Activated CD8-positive, alpha-beta memory T cell treated with anti-CD3 and anti-CD28 coated beads, Interleukin-2, amount 50 U/mL, for 1 hour (primary cell): Measurements from ENCODE around the gene AFF3.

Experiments
- DNase-seq: peaks from one replicate; pipeline ENCODE4 v3.0.0-alpha.2; 2020; ENCODE audit errors: extremely low read depth

The AFF3 gene

DNA sequence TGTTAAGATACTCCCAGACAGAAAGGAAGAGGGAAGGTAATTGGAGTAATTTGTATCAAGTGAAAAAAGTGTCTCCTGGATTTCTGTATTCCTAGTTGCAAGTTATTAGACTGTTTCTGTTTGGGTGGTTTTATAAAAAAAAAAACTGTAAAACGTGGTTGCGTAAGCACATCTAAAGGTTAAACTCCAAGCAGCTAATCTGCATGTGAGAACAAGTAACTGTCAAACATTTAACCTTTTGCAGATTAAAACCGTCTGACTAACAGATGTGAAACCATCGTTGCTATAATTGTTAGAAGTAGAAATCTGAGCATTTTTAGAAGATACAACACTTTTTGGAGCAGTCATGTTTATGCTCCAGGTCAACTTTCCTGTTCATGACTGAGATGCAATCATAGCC is 72.3 kb downstream of the AFF3 start:
- DNase-seq, result no peak

DNA sequence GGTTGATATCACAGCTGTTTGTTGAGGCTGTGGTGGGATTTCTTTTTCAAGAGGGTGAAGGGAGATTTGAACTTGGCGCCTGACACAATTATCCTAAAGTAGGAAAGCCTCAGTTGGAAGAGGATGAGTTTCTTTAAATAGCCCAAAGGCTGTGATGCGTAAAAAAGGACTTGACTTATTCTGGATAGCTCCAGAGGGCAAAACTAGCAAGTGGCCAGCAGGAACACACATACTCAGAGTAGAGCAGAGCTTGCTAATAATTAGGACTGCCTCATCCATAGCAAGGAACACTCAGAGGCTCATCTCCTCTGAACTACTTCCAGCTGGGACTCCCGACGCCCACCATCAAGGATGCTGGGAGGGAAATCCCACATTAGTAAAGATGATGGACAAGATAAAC is 74.0 kb downstream of the AFF3 start:
- no peak for DNase-seq

DNA sequence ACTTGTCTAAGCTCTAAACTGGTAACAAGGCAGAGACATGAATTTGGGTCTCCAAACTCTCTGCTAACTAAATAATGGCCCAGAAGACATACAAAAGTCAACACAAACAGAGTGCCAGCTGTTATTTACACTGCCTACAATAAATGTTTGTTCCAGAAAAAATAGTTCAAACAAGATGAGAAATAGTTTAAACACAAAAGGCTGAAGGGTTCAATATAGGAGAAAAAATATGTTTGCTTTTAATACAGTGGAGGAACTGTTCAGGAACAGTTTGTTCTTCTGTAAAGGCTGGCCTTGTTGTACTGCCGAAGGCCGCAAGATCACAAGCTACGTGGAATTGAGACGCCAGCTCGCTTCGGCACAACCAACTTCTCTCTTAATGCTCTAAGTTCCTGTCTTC is 74.6 kb downstream of the AFF3 start:
- DNase-seq, result no peak

DNA sequence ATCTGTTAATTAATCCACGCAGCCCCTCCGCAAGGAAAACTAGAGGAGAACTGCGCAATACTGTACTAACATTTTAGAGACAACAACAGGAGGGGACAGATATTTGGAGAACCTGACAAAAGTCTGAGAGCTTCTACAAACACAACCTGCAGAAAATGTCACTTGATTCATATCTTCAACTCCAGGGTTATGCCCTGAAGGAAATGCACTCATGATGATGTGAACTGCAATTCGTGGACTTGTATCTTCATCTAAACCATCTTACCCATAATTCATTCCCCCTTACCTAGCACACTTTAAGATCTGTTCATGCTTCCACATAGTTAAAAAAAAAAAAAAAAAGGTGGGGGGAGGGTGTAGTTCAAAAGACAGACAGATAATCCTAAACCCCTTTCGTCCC is 75.5 kb downstream of the AFF3 start:
- DNase-seq, result no peak

DNA sequence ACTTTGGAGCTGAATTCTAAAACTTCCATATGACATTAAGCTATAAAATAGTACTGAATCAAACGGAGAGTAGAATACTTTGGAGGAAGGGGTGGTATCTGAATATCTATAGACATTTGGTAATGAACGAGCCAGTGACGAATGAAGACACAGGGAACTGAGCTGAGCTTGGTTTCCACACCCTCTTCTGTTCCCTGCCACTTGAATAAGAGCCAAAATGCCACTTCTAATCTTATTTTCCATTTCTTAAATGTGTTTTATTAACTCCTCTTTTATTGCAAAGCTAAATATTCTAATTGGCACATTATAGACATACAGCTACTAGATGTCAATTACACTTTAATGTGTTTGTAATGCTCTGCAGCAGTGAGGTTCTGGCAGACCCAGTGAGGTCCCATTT is 76.1 kb downstream of the AFF3 start:
- no peak for DNase-seq

DNA sequence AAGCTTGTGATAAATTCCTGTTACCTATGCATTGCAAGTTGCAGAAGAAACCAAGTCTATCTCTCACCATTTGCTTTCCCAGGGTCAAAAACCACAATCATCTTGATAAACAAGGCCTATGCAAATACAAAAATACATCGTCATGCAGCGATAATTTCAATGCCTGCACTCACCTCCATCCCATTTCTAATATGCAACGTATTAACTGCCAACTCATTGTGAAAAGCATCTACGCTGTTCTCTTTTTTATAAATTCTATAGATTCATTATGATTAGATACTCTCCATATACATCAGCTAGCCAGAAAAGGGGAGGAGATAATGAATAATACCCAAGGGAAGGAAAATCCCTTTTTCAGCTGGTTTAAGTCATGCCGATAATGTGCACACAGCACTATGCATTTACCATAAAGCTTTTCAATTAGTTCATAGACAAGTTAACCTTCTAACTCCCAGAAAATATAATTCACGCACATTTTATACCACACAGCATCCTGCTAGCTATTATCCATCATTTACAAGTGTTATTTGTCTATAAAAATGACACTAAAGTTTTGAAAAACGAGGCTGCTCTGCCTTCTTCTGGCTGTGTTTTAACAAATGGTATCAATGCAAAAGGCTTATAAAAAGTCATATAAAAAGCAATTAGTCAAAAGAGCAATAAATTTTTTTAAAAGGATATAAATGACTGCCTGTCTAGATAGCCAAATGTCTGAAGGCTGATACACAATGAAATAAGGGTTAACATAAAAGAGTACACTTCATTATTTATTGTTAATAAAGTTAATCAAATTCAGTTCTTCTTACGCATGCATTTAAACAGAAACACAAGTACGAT is 77.6 kb downstream of the AFF3 start:
- no peak for DNase-seq

DNA sequence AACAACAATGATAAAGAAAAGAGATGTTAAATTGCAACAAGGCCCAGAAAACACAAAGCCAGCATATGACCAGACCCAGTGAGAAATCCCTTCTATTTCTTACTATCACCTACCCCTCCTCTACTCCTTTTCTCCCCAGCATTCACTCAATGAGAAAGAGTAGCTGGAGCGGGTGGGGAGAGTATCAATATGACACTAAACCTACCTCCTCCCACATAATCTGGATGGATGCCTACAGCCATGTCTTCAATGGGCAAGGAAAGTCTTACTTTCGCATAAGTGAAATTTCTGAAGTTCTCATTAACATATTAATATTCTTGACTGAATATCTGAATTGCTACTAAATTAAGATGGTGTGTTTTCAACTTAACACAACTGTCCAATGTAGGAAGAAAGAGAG is 78.2 kb downstream of the AFF3 start:
- no peak for DNase-seq

DNA sequence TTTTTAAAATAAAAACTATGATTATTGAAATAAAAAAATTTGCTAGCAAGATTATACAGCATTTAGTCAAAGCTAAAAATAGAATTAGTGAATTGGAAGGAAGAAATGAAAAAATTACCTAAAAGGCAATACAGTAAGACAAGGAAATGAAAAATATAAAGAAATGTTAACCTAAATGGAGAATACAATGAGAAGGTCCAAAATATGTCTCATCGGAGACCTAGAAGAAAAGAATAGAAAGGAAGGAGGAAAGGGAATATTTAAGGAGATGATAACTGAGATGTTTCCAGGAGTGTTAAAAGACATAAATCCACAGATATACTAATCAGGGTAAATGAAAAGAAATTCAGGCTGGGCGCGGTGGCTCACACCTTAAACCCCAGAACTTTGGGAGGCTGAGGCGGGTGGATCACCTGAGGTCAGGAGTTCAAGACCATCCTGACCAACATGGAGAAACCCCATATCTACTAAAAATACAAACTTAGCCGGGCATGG is 78.9 kb downstream of the AFF3 start:
- no peak for DNase-seq

DNA sequence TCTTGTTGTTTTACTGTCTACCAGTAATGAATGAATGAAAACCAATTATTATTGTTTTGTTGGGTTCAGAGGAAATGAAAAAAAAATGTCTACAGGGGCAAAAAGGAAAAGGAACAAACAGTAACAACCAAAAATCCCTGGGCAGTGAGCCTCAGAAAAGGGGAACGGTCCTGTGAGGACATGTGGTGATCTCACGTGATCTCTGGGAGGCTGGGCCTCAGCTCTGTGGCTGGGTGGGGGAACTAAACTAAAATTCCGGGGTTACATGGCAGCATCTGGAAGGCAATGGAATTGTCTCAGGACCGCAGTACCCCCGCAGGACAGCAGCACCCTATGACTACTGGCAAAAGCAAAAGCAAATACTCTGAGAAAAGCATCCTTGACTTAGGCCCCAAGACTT is 80.1 kb downstream of the AFF3 start:
- no peak for DNase-seq

DNA sequence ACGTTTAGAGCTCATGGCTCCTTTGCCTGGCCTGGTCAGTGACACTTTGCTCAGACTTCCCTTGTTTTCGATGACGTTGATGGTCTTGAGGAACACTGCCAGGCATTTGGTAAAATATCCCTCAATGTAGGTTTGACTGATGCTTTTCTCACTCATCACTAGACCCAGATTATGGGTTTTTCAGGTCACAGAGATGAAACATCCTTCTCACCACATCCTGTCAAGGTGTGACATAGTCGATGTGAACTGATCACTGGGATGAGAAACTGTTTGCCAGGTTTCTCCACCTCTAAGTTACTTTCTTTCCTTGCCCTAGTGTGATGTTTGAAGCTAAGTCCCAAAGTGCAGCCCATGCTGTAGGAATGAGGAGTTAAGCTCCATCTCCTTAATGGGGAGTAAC is 81.5 kb downstream of the AFF3 start:
- no peak for DNase-seq

DNA sequence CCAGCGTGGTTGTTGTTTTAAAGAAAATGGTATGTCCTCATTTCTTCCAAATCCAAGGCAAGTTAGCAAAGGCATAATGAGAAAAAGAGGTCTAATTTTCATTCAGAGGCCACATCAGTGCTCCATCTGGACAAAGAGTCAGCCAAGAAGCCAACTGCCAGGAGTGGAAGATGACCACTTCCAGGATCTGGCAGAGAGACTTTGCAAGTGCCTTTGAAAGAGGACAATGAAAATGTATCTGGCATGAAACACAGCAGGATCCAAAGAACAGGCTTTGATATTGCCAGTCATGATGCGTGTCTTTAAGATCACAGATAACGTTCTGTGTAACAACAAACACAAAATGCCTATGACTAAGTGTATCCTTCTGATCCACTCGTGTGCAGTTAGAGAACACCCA is 82.8 kb downstream of the AFF3 start:
- DNase-seq, result no peak

DNA sequence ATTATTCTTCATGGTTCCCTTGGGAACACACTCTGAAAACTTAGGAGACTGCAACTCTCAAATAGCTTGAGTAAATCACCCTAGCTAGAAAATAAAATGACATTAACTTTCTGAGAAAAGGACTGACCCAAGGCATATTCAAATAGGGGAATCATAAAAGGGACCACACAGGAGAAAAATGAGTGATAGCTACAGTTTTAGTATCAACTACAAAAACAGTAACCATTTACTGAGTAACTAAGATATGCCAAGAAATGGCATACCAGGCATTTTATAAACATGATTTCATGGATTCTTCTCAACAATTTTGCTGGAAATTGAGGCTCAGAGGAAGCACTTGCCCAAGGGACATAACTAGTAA is 84.5 kb downstream of the AFF3 start:
- no peak for DNase-seq

DNA sequence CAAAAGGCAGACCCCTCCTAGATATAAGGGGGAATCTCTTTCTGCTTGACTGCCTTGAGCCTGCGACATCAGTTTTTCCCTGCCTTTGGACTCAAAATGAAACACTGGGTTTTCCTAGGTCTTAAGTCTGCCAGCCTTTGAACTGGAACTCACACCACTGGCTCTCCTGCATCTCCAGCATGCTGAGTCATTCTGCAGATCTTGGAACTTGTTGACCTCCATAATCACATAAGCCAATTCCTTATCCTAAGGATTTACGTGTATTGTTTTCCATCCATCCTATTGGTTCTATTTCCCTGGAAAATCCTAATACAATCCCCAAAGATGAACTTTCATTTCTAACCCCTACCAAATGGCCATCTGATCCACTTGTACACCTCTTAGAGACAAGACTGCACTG is 88.0 kb downstream of the AFF3 start:
- DNase-seq, result no peak

DNA sequence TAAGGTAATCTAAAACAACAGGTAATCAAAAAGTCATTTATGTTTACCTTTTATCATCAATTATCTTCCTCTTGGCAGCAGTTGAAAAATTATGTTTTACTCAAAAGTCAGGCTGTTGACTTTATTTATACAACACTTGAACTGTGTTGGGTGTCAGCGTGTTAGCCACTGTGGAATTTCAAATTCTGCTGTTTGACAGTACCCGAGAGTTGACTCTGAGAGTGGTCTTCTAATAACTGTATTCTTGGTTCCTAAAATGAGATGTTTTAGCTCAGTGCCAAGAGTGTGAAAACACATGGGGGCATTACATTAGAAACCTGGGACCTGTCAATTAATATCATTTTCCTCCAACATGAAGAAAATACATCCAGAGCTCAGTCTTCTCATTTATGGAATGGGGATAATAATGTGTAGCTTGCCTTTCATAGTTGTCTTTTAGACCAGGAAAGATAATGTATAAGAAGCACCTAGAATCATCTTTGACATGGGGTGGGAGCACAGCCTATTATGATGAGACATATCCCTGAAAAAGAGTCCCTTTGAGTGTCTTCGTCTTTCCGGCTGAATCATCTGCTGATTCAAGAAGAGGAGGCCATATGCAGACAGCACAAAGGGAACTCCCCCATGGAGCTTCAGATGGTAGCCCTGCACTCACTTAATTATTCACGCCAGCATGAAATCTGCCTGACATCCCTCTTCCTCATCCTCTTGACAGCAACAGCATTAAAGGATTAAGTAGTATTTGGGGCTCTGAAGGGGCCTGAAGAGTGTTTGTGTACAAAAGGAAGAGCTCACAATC is 89.1 kb downstream of the AFF3 start:
- DNase-seq, result no peak

DNA sequence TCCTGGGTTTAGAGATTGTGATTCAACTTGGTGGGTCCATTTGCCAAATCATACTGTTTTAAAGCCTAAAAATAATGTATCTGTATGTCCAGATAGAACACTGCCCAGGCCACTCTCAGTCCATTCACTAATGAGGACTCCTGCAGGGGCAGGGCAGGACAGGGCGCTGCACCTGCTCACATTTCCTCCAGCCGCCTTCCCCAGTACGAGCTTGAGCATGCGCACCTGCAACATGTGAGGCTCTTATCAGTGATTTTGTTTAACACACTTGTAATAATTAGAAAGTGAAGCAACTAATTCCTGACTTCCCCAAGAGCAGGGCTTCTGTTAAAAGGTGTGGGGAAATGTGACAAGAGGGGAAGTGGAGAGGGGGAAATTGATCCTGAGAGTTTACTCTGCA is 89.7 kb downstream of the AFF3 start:
- DNase-seq, result no peak

DNA sequence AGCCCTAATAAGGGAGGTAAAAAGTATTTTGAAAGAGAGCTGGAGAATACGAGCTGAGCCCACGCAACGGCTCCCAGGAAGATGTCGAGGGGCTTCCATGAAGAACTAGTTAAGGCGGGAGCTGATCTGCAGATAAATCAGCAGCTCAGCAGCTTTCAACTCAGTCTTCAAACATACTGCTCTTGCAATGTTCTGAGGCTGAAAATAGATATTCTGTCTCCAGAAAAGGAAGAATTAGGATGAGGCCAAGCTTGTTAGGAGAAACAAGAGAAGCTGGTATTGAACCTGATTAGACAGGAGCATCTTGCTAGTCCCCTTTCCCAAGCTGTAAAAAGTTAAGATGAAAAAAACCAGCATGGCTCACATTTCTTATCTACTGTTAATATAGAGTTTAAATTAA is 91.1 kb downstream of the AFF3 start:
- no peak for DNase-seq

DNA sequence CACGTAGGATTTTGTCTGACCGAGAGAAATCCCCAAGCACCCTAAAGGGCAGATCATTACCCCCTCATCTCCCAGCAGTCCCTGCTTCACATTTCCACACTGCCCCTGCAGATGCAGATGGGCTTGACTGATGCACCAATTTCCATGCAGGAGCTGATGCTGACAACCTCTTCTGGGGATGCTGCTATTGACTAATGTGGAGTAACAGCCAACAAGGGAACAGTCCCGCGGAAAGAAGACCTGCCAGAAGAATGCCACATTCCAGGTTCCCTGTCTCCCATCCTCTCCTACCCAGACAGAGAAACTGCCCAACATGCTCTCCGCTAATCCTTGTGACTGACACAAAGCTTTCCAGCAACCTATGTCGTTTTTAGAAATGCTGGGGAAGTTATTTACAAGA is 91.7 kb downstream of the AFF3 start:
- no peak for DNase-seq

DNA sequence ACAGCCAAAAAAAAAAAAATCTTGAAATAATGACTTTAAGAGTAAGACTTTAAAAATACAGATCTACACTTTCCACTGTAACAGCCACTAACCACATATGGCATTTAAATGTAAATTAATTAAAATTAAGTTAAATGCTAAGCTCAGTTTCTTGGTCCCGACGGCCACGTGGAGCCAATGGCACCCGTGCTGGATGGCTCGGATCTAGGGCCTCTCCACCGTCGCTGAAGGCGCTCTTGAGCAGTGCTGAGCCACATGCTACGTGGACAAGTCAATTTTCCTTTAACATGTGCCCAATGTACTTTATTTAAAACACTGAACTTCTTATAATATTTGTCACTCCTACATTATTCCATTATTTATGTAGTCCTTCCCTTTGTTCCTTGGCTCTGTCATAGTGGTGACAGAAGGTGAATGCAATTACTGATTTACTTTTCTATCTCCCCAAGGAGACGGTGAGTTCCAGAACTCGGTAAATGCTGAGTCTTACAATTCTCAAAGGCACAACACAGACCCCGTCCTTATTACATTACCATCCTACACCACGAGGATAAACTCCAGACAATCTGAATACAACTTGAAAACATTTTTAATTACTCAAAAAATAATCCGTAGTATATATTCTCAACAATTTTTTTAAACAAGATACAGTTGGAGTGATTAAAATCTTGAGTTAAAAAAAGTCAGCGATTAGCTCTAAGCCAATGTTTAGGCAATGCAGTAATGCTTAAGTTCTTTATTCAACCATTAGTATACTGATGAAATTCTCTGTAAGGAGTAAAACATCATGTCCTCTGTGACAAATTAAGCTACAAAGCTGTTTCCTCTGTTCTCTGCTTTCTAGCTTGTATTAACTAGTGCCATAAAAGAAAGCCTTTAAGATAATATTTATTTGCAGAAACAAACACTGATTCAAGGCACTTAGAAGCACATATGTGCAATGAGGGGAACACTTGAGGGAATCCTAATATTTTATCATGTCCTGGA is 95.1 kb downstream of the AFF3 start:
- DNase-seq, result no peak

DNA sequence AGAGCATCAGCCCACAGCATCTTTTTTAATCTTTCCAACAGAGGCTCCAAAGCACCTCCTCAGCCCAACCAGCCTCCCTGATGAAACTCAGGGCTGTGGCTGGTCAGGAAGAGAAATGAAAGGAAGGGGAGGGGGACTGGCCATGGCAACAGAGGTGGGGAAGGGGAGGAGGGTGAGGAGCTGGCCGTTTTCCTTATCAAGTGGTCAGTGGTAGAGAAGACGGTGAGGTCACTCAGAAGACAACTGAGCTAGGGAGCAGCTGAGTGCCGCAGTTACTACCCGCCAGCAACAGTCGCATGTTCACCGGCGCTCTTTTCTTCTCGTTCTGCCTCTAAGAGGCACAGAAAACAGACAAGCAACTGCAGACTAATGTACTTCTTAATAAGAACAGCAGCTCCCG is 97.4 kb downstream of the AFF3 start:
- no peak for DNase-seq

DNA sequence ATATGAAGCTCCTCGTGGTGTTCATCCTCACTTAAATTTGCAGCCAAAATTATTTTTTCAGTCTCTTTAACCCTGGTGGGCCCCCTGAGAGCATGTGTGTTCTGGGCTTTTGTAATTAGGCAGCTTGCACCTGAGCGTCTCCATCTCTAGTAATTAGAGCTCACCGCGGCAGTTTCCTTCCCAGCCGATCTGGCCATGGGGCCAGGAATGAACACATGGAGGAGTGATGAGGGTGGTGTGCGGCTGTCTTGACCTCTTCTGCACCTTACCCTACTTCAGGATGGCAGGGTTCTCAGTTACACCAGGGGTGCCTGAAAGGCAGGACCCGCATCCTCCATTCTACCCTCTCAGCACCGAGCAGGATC is 98.5 kb downstream of the AFF3 start:
- DNase-seq, result no peak

DNA sequence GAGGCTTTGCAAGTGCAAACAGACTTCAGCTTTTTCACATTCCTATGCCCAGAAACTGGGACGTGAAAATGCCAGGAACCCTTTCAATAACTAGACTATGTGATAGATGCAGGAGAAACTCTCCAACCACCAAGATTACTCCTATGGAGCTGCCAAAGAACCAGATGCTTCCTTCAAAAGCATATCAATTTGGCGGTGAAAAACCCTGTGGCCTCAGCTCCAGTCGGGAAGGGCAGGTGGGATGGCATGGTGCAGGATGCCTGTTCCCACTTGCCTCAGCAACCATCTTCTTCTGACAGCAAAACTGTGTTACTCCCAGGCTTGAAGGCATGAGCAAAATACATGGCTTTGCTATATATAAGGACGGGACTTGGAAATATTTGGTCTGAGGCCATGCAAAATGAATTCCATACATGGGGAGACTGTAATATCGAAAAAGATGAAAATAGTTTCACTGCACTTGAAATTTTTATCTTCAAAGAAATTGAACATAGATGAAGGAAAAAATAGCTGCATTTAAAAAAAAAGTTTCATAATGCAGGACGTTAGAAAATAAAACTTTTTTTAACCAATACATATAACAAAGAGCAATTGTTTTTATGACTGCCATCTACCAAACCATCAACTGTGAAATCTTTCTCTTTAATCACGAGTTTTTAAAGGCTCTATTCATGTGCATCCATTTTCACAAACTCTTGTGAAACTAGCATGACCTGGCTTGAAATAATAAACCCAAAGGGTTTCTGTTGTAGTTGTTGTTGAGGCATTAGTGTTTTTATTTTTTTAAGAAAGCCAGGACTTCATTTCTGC is 99.1 kb downstream of the AFF3 start:
- no peak for DNase-seq
